Measurements from ENCODE around the gene ASCL5.

- TF ChIP-seq CTCF (conservative IDR thresholded peaks at IDR 0.05 in 1 of 2, IDR thresholded peaks at IDR 0.05 in 1 of 2; ENCODE audit: low read depth in 1 of 2, low read length in 2 of 2) (no peak), EZH2 (IDR thresholded peaks at IDR 0.05; ENCODE audit: low read length, missing control alignments) (no peak)
These were observed 49.2 kb downstream of the ASCL5 start for GRCh38 chr1:201077736-201078135.

All from fibroblast of lung (primary cell).